Peyer's patch (tissue), 4 donors: ENCODE data around the gene TAS2R31. TPM values are rescaled to one million over a fixed set of nuclear protein-coding genes. Genes with fewer than 3 reads are reported as not detected.

Experiments
- DNase-seq, 3 donors: peaks; one replicate each; pipeline ENCODE4 v3.0.0-alpha.2; 2017 to 2019
- H3K27ac ChIP-seq, 4 donors: fragments of 200-600 bp; sonication (generic); one replicate each; pipeline ENCODE4 v1.5.1; 2016 to 2019
- H3K27me3 ChIP-seq, 2 donors: fragments of 200-600 bp; sonication (generic); one replicate each; pipeline ENCODE4 v1.5.1; 2019
- H3K36me3 ChIP-seq, 3 donors: fragments of 200-600 bp; sonication (generic); one replicate each; pipeline ENCODE4 v1.5.1; 2016 to 2019
- H3K4me1 ChIP-seq, 4 donors: fragments of 200-600 bp; sonication (generic); one replicate each; pipeline ENCODE4 v1.5.1; 2016 to 2019
- H3K4me3 ChIP-seq, 4 donors: fragments of 200-600 bp; sonication (generic); 1 replicate in 3 of 4; 2 replicates in 1 of 4; pipeline ENCODE4 v1.5.1; 2016 to 2019; ENCODE audit warnings: mild to moderate bottlenecking in 1 of 4
- H3K9me3 ChIP-seq, 4 donors: fragments of 200-600 bp; sonication (generic); one replicate each; pipeline ENCODE4 v1.5.1; 2016 to 2019; ENCODE audit warnings: mild to moderate bottlenecking in 1 of 4
- POLR2A ChIP-seq, 2 donors: fragments of 450-650 bp; IDR thresholded peaks; one replicate each; pipeline ENCODE4 v1.5.1; 2017; ENCODE audit warnings: antibody characterized with exemption in 2 of 2, mild to moderate bottlenecking in 2 of 2, moderate library complexity in 2 of 2
- total RNA-seq, 4 donors: library from RNA; depleted of rRNA; stranded (reverse); fragments of >200 nt; gene quantifications; one replicate each; pipeline ENCODE4 v1.1.0, GENCODE V29; 2016
- TF ChIP-seq, protein P1 (sequence below), 6 experiments: fragments of 450-650 bp in 4 of 6; fragments of 200-600 bp in 2 of 6; sonication (generic) in 1 of 6; IDR thresholded peaks; one replicate each; pipeline ENCODE4 v1.5.1; 2017 to 2019; ENCODE audit warnings: antibody characterized with exemption in 6 of 6, mild to moderate bottlenecking in 3 of 6, moderate library complexity in 1 of 6

TAS2R31 gene
- 10 to 100 TPM in 2 of 4 donors, 1 to 10 TPM in 2; 8.1 to 20.6 (median 11.1) TPM for total RNA-seq

GRCh38 chr12:11031307-11031706 lies at the start of gene TAS2R31:
TAS2R31 (minus strand) TSS chr12:11031407; CDS start chr12:11031335, 72 bp downstream.
- no peaks in the 10 kb centered on the region for H3K9me3 ChIP-seq
- H3K4me1 ChIP-seq, result no peaks in the 10 kb centered on the region
- H3K4me3 ChIP-seq, result no peak within 1 kb of the TSS
- H3K27ac ChIP-seq, result no peak within 1 kb of the TSS
- TF ChIP-seq, protein P1, sequence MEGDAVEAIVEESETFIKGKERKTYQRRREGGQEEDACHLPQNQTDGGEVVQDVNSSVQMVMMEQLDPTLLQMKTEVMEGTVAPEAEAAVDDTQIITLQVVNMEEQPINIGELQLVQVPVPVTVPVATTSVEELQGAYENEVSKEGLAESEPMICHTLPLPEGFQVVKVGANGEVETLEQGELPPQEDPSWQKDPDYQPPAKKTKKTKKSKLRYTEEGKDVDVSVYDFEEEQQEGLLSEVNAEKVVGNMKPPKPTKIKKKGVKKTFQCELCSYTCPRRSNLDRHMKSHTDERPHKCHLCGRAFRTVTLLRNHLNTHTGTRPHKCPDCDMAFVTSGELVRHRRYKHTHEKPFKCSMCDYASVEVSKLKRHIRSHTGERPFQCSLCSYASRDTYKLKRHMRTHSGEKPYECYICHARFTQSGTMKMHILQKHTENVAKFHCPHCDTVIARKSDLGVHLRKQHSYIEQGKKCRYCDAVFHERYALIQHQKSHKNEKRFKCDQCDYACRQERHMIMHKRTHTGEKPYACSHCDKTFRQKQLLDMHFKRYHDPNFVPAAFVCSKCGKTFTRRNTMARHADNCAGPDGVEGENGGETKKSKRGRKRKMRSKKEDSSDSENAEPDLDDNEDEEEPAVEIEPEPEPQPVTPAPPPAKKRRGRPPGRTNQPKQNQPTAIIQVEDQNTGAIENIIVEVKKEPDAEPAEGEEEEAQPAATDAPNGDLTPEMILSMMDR (IDR thresholded peaks at IDR 0.05), result no peak
- no peak for TF ChIP-seq POLR2A (IDR thresholded peaks at IDR 0.05)
- no peak for DNase-seq
- no peaks in the 10 kb centered on the region for H3K27me3 ChIP-seq
- peaks cover 0 to 7% (median 0%) of the 10 kb centered on the region in 3 donors for H3K36me3 ChIP-seq

- Histone ChIP-seq H3K4me1 (no peaks in the 10 kb centered on the region), H3K36me3 (no peaks in the 10 kb centered on the region), H3K27me3 (no peaks in the 10 kb centered on the region), H3K4me3 (no peak overlapping the region), H3K9me3 (peaks cover 0 to 9% (median 0%) of the 10 kb centered on the region in 4 donors), H3K27ac (no peak overlapping the region)
- no peak for TF ChIP-seq POLR2A (IDR thresholded peaks at IDR 0.05)
- TF ChIP-seq, protein P1 (IDR thresholded peaks at IDR 0.05), result no peak
- DNase-seq, result no peak
Observed at GRCh38 chr12:11078246-11078645, 47.0 kb upstream of the TAS2R31 start.

DNA sequence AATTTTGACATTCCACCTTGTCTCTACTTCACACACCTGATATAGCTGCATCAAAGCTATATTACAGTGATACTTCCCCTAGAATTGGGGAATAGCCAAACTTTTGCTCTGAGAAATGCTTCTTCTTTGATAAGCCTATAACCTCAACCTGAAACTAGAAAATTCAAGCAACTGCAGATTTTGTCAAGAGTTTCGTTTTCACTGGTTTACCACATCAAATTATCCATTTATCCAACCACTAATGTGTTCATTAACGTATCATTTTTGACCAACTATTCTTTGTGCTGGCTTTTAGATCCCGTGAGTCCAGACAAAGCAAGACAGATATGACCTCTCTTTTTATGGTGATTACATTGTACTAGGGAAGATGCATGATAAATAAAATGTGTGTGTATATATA lies 44.4 kb upstream of the TAS2R31 start:
- Histone ChIP-seq H3K4me3 (no peak overlapping the region), H3K27me3 (no peaks in the 10 kb centered on the region), H3K9me3 (no peaks in the 10 kb centered on the region), H3K4me1 (no peaks in the 10 kb centered on the region), H3K27ac (no peak overlapping the region), H3K36me3 (no peaks in the 10 kb centered on the region)
- TF ChIP-seq, protein P1 (IDR thresholded peaks at IDR 0.05), result no peak
- TF ChIP-seq POLR2A (IDR thresholded peaks at IDR 0.05), result no peak
- no peak for DNase-seq

DNA sequence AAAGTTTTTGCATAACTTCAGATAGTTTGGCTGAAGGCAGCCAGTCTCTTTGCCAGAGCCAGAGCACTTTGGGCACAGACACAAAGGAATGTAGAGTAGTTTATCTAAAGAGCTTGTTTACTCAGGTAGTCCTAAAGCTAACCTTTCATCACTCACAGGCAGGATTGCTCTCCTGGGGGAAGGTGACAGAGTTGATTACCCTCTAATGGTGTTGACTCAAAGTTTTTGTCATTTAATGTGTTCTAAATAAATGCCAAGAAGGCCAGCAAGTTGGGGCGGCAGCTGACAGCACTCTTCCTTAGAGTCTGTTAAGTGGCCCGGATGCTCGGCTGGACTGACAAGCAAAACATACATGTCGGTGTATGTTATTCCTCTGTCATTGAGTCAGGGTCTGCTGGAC lies 40.2 kb upstream of the TAS2R31 start:
- DNase-seq, result no peak
- no peaks in the 10 kb centered on the region for H3K4me1 ChIP-seq
- H3K27ac ChIP-seq, result no peak overlapping the region
- TF ChIP-seq, protein P1 (IDR thresholded peaks at IDR 0.05), result no peak
- no peak for TF ChIP-seq POLR2A (IDR thresholded peaks at IDR 0.05)
- H3K9me3 ChIP-seq, result no peaks in the 10 kb centered on the region
- H3K36me3 ChIP-seq, result no peaks in the 10 kb centered on the region
- no peaks in the 10 kb centered on the region for H3K27me3 ChIP-seq
- no peak overlapping the region for H3K4me3 ChIP-seq

DNA sequence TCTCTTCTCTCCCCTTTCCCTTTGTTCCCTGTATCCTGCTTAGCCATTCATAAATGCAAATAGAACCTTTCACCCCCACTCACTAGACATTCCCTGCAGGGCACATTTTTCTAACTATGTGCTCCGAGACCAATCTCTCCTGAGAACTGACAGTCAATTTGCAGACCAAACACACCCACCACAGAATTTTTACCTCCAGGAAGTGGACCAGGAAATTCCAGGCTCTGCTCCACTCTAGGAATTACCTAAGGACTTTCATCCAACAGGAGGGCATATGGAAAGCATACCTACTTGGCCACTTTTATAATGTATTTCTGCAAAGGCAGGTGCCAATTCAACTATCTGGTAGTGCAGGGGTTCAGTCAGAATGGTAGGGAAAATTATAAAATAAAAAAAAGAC lies 39.8 kb upstream of the TAS2R31 start:
- H3K27ac ChIP-seq, result no peak overlapping the region
- H3K4me1 ChIP-seq, result no peaks in the 10 kb centered on the region
- H3K27me3 ChIP-seq, result no peaks in the 10 kb centered on the region
- no peak overlapping the region for H3K4me3 ChIP-seq
- no peaks in the 10 kb centered on the region for H3K9me3 ChIP-seq
- no peaks in the 10 kb centered on the region for H3K36me3 ChIP-seq
- no peak for DNase-seq
- TF ChIP-seq, protein P1 (IDR thresholded peaks at IDR 0.05), result no peak
- no peak for TF ChIP-seq POLR2A (IDR thresholded peaks at IDR 0.05)

DNA sequence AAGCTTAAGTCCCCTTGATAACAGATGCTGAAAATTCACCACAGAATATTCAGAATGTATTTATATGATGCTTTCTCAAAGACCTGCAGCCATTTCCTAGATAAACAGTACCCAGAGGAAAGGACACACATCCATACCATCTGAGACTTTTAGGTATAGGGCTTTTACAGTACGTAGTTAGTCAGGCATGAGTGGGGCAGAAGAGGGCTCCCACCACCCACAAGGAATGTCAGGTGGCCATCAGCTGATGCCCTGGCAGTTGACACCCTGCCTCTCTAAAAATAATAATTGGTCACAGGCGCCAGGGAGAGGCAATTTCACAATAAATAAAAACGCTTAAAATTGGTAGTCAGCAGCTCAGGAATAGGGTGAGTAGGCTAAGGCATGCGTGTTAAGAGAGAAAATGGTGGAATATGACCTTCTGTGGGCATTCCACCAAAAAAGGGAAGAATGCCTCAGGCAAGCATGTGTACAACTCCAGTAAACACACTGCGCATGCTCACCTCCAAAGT lies 38.7 kb upstream of the TAS2R31 start:
- no peak overlapping the region for H3K27ac ChIP-seq
- no peak for DNase-seq
- H3K27me3 ChIP-seq, result no peaks in the 10 kb centered on the region
- H3K4me3 ChIP-seq, result no peak overlapping the region
- no peaks in the 10 kb centered on the region for H3K4me1 ChIP-seq
- H3K9me3 ChIP-seq, result no peaks in the 10 kb centered on the region
- H3K36me3 ChIP-seq, result no peaks in the 10 kb centered on the region
- TF ChIP-seq, protein P1 (IDR thresholded peaks at IDR 0.05), result no peak
- TF ChIP-seq POLR2A (IDR thresholded peaks at IDR 0.05), result no peak
